ENCODE measurements around the gene DOCK2. TPM values are rescaled to one million over a fixed set of nuclear protein-coding genes. Genes with fewer than 3 reads are reported as not detected.
A peak's percentile ranks its signal among the peaks of the same experiment; 100 is the strongest.

DOCK2 gene
- total and polyA plus RNA-seq, 5 donors from 2014 or later = 65.9 to 354 (median 71.1) TPM

DNA sequence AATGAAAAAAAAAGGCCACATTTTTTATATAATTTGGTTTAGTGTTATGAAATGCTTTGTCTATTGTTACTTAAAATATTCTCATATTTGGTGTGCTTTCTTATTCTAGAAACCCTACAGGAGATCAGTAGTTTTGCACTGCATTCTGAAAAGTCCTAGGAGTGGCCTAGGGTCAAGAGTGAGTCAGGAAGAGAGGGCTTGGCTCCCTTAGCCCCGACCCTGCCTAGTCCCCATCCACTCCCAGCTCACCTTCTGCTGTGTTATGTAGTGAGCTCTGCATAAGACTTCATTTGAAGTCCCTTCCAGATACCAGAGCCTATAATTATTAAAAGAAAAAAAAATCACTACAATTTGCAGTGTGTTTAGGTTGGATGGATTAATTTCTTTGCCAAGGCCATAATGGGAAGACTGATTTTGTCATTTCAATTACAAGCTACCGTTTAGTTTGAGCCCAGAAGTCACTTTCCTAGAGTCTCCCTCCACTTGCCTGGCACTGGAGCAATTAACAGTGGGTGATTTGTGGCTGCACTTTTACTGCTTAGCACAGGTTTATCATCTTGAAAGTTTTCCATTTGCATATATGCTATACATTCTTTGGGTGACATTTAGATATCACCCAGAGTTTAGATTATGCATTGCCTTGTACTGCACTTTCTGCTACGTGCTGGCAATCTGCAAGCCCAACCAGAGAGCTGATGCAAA lies 199.9 kb downstream of the DOCK2 start:
- Histone ChIP-seq H3K36me3 (ENCODE audit: control insufficient read depth, insufficient read depth, low read length) (peaks cover 36% of the 10 kb centered on the region), H3K4me1 (ENCODE audit: control insufficient read depth, insufficient read depth, low read length, poor library complexity, severe bottlenecking) (no peaks in the 10 kb centered on the region), H3K27ac (ENCODE audit: insufficient read depth, low read length, poor library complexity, severe bottlenecking) (no peak overlapping the region), H3K27me3 (ENCODE audit: control insufficient read depth, insufficient read depth, low read length) (no peaks in the 10 kb centered on the region), H3K9me3 (ENCODE audit: control insufficient read depth in 2 of 2, low read length in 2 of 2) (no peaks in the 10 kb centered on the region), H3K4me3 (ENCODE audit: low read depth, low read length) (no peak overlapping the region)
- Mint-ChIP-seq H3K27me3 (no peaks in the 10 kb centered on the region), H3K27ac (peak overlapping the region in 2 of 3 donors; percentile 47 to 72), H3K36me3 (peaks cover 53% of the 10 kb centered on the region), H3K9me3 (peaks cover 0 to 2% (median 0%) of the 10 kb centered on the region in 7 donors), H3K4me3 (no peak overlapping the region), H3K4me1 (peaks cover 20 to 37% (median 32%) of the 10 kb centered on the region in 4 donors)
- DNase-seq (no peak), ATAC-seq (ENCODE audit: low read depth in 2 of 2) (no peak)

DNA sequence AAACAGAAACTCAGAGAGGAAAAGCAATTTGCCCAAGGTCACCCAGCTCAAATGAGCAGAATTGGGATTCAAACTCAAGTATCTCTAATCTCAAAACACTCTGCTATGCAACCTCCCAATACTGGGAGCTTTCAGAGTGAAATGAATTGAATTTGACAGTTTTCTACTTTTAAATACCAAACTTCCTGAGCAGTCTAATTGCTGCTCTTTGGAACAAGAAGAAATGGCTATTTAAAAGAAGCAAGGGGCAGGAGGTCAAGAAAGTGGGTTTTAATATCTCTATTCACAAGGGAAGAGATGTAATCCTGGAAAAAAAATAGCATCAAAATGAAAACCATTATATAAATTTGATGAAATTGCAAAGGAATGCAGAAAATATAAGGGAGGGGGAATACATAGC lies 200.6 kb downstream of the DOCK2 start:
- Histone ChIP-seq H3K9me3 (ENCODE audit: control insufficient read depth in 2 of 2, low read length in 2 of 2) (no peaks in the 10 kb centered on the region), H3K36me3 (ENCODE audit: control insufficient read depth, insufficient read depth, low read length) (peaks cover 37% of the 10 kb centered on the region), H3K4me1 (ENCODE audit: control insufficient read depth, insufficient read depth, low read length, poor library complexity, severe bottlenecking) (no peaks in the 10 kb centered on the region), H3K27me3 (ENCODE audit: control insufficient read depth, insufficient read depth, low read length) (no peaks in the 10 kb centered on the region), H3K4me3 (ENCODE audit: low read depth, low read length) (no peak overlapping the region), H3K27ac (ENCODE audit: insufficient read depth, low read length, poor library complexity, severe bottlenecking) (no peak overlapping the region)
- Mint-ChIP-seq H3K27me3 (no peaks in the 10 kb centered on the region), H3K36me3 (peaks cover 60% of the 10 kb centered on the region), H3K4me1 (peaks cover 17 to 31% (median 29%) of the 10 kb centered on the region in 4 donors), H3K9me3 (peaks cover 0 to 2% (median 0%) of the 10 kb centered on the region in 7 donors), H3K4me3 (no peak overlapping the region), H3K27ac (peak overlapping the region in 1 of 3 donors; percentile 47)
- ATAC-seq (ENCODE audit: low read depth in 2 of 2) (no peak), DNase-seq (no peak)

DNA sequence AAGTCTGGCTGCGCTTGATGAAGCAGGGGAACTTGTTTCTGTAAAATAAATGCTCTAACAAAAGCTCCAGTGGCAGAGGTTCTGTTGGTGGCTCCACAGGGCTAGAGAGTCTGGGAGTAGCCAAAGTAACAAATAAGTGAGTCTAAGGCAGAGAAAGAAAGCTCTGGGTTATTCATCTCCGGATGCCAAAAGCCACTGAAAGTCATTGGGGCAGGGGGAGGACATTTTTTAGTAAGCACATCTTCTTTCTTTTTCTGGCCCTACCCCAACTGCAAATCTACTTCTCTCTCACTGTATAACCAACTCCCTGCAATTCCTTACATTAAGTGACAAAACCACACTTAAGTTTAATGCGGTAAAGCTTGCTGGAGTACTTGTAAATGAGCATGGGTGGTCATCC lies 201.6 kb downstream of the DOCK2 start:
- no peak overlapping the region for H3K27ac ChIP-seq (ENCODE audit: insufficient read depth, low read length, poor library complexity, severe bottlenecking)
- Mint-ChIP-seq H3K4me1 (peaks cover 20 to 31% (median 24%) of the 10 kb centered on the region in 4 donors), H3K27me3 (no peaks in the 10 kb centered on the region), H3K27ac (peak overlapping the region in 2 of 3 donors; percentile 47 to 48), H3K9me3 (peaks cover 0 to 2% (median 0%) of the 10 kb centered on the region in 7 donors), H3K36me3 (peaks cover 62% of the 10 kb centered on the region), H3K4me3 (no peak overlapping the region)
- DNase-seq (peak in 1 of 3 donors; percentile 9), ATAC-seq (ENCODE audit: low read depth in 2 of 2) (no peak)
- no peak overlapping the region for H3K4me3 ChIP-seq (ENCODE audit: low read depth, low read length)
- H3K9me3 ChIP-seq (ENCODE audit: control insufficient read depth in 2 of 2, low read length in 2 of 2) = no peaks in the 10 kb centered on the region
- H3K36me3 ChIP-seq (ENCODE audit: control insufficient read depth, insufficient read depth, low read length) = peaks cover 40% of the 10 kb centered on the region
- H3K4me1 ChIP-seq (ENCODE audit: control insufficient read depth, insufficient read depth, low read length, poor library complexity, severe bottlenecking) = no peaks in the 10 kb centered on the region
- H3K27me3 ChIP-seq (ENCODE audit: control insufficient read depth, insufficient read depth, low read length) = no peaks in the 10 kb centered on the region

DNA sequence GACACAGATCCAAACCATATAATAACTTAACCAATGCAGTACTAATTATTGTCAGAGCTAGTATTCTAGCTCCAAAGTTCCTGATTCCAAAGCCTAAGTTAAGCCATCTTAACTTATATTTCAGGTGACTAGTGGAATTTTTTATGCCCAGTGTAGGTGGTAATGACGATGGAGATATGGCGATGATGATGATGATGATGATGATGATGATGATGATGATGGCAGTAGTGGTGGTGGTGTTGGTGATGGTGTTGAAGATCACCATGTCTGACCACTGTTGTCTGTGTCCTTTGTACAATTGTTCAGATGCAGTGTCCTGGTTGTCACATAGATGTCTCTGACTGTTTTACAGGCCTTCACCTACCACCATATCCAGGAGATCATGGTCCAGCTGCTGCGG lies 203.3 kb downstream of the DOCK2 start:
- Histone ChIP-seq H3K9me3 (ENCODE audit: control insufficient read depth in 2 of 2, low read length in 2 of 2) (no peaks in the 10 kb centered on the region), H3K36me3 (ENCODE audit: control insufficient read depth, insufficient read depth, low read length) (peaks cover 55% of the 10 kb centered on the region), H3K27ac (ENCODE audit: insufficient read depth, low read length, poor library complexity, severe bottlenecking) (no peak overlapping the region), H3K4me3 (ENCODE audit: low read depth, low read length) (no peak overlapping the region), H3K4me1 (ENCODE audit: control insufficient read depth, insufficient read depth, low read length, poor library complexity, severe bottlenecking) (no peaks in the 10 kb centered on the region), H3K27me3 (ENCODE audit: control insufficient read depth, insufficient read depth, low read length) (no peaks in the 10 kb centered on the region)
- H3K4me3 Mint-ChIP-seq = no peak overlapping the region
- H3K27me3 Mint-ChIP-seq = no peaks in the 10 kb centered on the region
- DNase-seq (no peak), ATAC-seq (ENCODE audit: low read depth in 2 of 2) (no peak)
- peaks cover 22 to 35% (median 25%) of the 10 kb centered on the region in 4 donors for H3K4me1 Mint-ChIP-seq
- H3K36me3 Mint-ChIP-seq = peaks cover 72% of the 10 kb centered on the region
- no peak overlapping the region for H3K27ac Mint-ChIP-seq
- H3K9me3 Mint-ChIP-seq = peaks cover 0 to 2% (median 0%) of the 10 kb centered on the region in 7 donors

DNA sequence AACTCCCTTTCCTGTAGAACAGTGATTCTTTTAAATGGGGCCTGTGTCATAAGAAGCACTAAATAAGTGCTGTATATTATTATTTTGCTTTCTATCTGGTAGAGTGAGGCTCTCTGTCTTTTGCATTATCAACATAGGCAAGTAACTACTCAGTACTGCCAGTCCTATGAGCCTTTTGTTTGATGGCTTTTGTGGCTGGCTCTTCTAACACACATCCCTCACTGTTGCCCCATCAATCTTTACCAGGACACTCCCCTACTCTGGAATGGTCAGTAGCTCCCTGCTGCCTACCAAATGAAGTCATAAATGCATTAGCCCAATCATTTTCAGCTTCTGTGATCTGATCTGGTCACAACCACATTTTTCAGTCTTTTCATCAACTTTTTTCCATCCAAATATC lies 205.6 kb downstream of the DOCK2 start:
- DNase-seq (no peak), ATAC-seq (ENCODE audit: low read depth in 2 of 2) (no peak)
- peaks cover 0 to 4% (median 0%) of the 10 kb centered on the region in 7 donors for H3K9me3 Mint-ChIP-seq
- Histone ChIP-seq H3K4me1 (ENCODE audit: control insufficient read depth, insufficient read depth, low read length, poor library complexity, severe bottlenecking) (no peaks in the 10 kb centered on the region), H3K27me3 (ENCODE audit: control insufficient read depth, insufficient read depth, low read length) (no peaks in the 10 kb centered on the region), H3K36me3 (ENCODE audit: control insufficient read depth, insufficient read depth, low read length) (peaks cover 65% of the 10 kb centered on the region), H3K4me3 (ENCODE audit: low read depth, low read length) (no peak overlapping the region), H3K9me3 (ENCODE audit: control insufficient read depth in 2 of 2, low read length in 2 of 2) (no peaks in the 10 kb centered on the region), H3K27ac (ENCODE audit: insufficient read depth, low read length, poor library complexity, severe bottlenecking) (no peak overlapping the region)
- H3K4me3 Mint-ChIP-seq = no peak overlapping the region
- peaks cover 13 to 24% (median 20%) of the 10 kb centered on the region in 4 donors for H3K4me1 Mint-ChIP-seq
- H3K36me3 Mint-ChIP-seq = peaks cover 86% of the 10 kb centered on the region
- no peaks in the 10 kb centered on the region for H3K27me3 Mint-ChIP-seq
- H3K27ac Mint-ChIP-seq = peak overlapping the region in 1 of 3 donors; percentile 41

DNA sequence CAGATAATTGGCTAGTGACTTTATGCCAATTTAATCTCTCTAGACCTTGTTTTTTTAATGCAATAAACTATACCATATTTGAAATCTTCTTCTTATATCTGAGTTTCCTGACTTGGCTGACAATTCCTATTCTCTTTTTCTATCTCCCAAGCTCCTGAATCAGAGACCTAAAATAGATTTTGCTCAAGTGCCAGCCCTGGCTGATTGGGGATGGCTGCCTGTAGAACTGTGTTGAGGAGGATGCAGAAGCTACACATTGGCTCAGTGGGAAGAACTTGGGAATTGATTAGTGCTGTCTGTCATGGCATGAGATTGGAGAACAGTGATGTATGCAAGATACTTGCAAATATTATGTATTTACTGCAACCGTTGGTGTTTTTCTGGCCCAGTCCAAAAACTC lies 210.4 kb downstream of the DOCK2 start:
- no peaks in the 10 kb centered on the region for H3K27me3 ChIP-seq (ENCODE audit: control insufficient read depth, insufficient read depth, low read length)
- Mint-ChIP-seq H3K36me3 (peaks cover 87% of the 10 kb centered on the region), H3K27ac (no peak overlapping the region), H3K27me3 (no peaks in the 10 kb centered on the region), H3K4me3 (no peak overlapping the region), H3K9me3 (peaks cover 0 to 19% (median 2%) of the 10 kb centered on the region in 7 donors), H3K4me1 (peaks cover 4 to 23% (median 9%) of the 10 kb centered on the region in 4 donors)
- H3K4me3 ChIP-seq (ENCODE audit: low read depth, low read length) = no peak overlapping the region
- peaks cover 79% of the 10 kb centered on the region for H3K36me3 ChIP-seq (ENCODE audit: control insufficient read depth, insufficient read depth, low read length)
- DNase-seq (no peak), ATAC-seq (ENCODE audit: low read depth in 2 of 2) (no peak)
- no peak overlapping the region for H3K27ac ChIP-seq (ENCODE audit: insufficient read depth, low read length, poor library complexity, severe bottlenecking)
- peaks cover 12 to 23% of the 10 kb centered on the region in 2 experiments for H3K9me3 ChIP-seq (ENCODE audit: control insufficient read depth in 2 of 2, low read length in 2 of 2)
- H3K4me1 ChIP-seq (ENCODE audit: control insufficient read depth, insufficient read depth, low read length, poor library complexity, severe bottlenecking) = no peaks in the 10 kb centered on the region

DNA sequence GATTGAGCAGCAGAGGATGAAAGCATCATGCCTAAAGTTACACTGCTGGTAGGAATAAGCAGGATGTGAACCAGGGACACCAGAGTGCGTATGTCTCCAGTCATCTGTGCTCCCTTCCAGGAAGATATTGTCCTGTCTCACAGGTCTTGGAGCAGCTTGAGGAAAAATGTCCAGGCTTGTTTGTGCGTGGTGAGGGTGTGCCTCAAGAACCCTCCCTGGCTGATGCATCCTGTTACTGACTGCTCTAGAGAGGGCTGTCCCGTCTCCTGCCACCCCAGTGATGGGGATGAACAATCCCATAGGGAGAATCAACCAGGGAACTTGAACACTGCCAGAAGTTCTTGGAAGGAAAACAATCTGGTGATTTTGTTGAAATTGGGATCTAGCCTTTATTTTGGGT lies 211.2 kb downstream of the DOCK2 start:
- peaks cover 12 to 23% of the 10 kb centered on the region in 2 experiments for H3K9me3 ChIP-seq (ENCODE audit: control insufficient read depth in 2 of 2, low read length in 2 of 2)
- Mint-ChIP-seq H3K27me3 (no peaks in the 10 kb centered on the region), H3K36me3 (peaks cover 88% of the 10 kb centered on the region), H3K27ac (no peak overlapping the region), H3K9me3 (peaks cover 0 to 19% (median 2%) of the 10 kb centered on the region in 7 donors), H3K4me1 (peaks cover 8 to 22% (median 10%) of the 10 kb centered on the region in 4 donors), H3K4me3 (no peak overlapping the region)
- no peak for ATAC-seq (ENCODE audit: low read depth in 2 of 2)
- H3K36me3 ChIP-seq (ENCODE audit: control insufficient read depth, insufficient read depth, low read length) = peaks cover 81% of the 10 kb centered on the region
- H3K27ac ChIP-seq (ENCODE audit: insufficient read depth, low read length, poor library complexity, severe bottlenecking) = no peak overlapping the region
- no peak overlapping the region for H3K4me3 ChIP-seq (ENCODE audit: low read depth, low read length)
- no peaks in the 10 kb centered on the region for H3K4me1 ChIP-seq (ENCODE audit: control insufficient read depth, insufficient read depth, low read length, poor library complexity, severe bottlenecking)
- no peak for DNase-seq
- H3K27me3 ChIP-seq (ENCODE audit: control insufficient read depth, insufficient read depth, low read length) = no peaks in the 10 kb centered on the region

DNA sequence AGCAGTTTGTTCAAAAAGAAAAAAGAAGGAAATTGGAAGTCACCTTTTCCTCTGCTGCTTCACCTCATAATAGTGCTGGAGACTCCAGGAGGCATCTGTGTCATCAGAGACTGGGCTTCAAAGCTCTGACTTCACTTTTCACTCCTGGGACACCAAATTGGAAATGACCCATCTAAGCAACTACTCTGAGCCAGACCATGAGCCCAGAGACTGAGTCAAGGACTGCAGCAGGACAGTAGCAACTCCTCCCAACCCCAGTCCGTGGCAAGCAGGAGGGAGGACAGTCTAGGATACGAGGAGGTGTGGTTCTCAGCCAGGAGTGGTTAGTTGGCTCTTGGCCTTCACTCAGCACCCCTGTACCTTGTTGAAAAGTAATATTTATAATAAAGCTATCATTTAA lies 211.7 kb downstream of the DOCK2 start:
- Histone ChIP-seq H3K36me3 (ENCODE audit: control insufficient read depth, insufficient read depth, low read length) (peaks cover 76% of the 10 kb centered on the region), H3K27me3 (ENCODE audit: control insufficient read depth, insufficient read depth, low read length) (no peaks in the 10 kb centered on the region), H3K9me3 (ENCODE audit: control insufficient read depth in 2 of 2, low read length in 2 of 2) (peaks cover 12 to 23% of the 10 kb centered on the region in 2 experiments), H3K4me1 (ENCODE audit: control insufficient read depth, insufficient read depth, low read length, poor library complexity, severe bottlenecking) (no peaks in the 10 kb centered on the region), H3K4me3 (ENCODE audit: low read depth, low read length) (no peak overlapping the region), H3K27ac (ENCODE audit: insufficient read depth, low read length, poor library complexity, severe bottlenecking) (no peak overlapping the region)
- Mint-ChIP-seq H3K36me3 (peaks cover 87% of the 10 kb centered on the region), H3K27ac (no peak overlapping the region), H3K27me3 (no peaks in the 10 kb centered on the region), H3K4me3 (no peak overlapping the region), H3K4me1 (peaks cover 8 to 24% (median 11%) of the 10 kb centered on the region in 4 donors), H3K9me3 (peaks cover 0 to 19% (median 2%) of the 10 kb centered on the region in 7 donors)
- no peak for ATAC-seq (ENCODE audit: low read depth in 2 of 2)
- DNase-seq = no peak
